ENCODE data around the gene GZF1.

GZF1 gene

DNA sequence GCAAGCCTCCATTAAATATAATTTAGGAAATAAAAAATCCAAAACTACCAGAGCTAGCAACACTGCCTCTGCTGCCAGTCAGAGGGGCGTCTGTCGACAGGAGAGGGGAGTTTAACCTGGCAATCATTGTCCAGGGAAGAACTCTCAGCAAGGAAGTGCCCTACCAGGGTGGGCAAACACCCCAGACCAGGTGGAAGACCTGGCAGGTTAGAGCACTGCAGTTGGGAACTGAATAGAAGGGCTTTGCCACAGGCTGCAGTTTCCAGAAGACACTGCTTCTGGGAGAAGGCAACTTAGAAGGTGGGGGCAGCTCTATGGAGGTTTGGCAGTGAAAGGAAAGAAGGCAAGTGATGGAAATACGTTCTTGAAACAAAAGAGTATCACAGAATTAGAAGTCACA is 47.8 kb downstream of the GZF1 start:
- H3K36me3 ChIP-seq (ENCODE audit: control insufficient read depth, insufficient read depth, low read length): no peaks in the 10 kb centered on the region; the same call in 1 of the 2 replicates
- no peaks in the 10 kb centered on the region for H3K9me3 ChIP-seq (ENCODE audit: control insufficient read depth, insufficient read depth, low read depth, low read length)
- H3K27me3 ChIP-seq (ENCODE audit: control insufficient read depth, insufficient read depth, low read length): no peaks in the 10 kb centered on the region
- no peak overlapping the region for H3K27ac ChIP-seq (ENCODE audit: low read depth, low read length)
- peaks cover 7% of the 10 kb centered on the region for H3K4me1 ChIP-seq (ENCODE audit: control insufficient read depth, insufficient read depth, low read length)
- no peak overlapping the region for H3K4me3 ChIP-seq (ENCODE audit: low read depth, low read length)
- no peak overlapping the region for H3K9ac ChIP-seq (ENCODE audit: low read length)

DNA sequence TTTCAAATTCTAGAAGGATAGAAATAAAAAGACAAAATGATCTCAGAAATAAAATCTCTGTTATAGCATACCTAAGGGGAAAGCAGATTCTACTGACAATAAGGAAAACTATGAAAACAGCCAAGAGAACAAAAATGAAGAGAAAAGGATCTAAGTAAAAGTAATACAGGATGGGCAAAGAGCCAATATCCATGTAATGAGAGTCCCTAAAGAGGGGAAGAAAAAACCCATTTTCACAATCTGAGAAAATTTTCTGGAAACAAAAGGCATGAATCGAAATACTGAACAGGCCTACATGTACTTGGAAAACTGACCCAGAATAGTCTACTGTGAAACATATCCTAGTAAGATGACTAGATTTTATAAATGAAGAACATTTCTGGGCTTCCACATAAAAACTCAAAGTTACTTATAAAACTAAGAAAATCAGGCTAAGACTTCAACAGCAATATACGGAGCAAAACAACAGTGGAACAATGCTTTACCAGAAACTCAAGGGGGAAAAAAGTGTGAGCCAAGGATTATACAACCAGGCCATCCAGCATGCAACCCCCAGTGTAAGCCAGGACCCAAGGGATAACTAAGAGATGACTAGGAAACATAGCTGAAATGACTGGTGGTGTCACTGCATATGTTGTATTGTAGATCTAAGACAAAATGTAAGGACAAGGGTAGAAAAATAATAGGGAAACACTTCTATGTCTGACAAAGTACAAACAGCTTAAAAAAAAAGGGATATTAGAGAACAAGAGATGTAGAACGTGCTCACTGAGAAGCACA is 49.1 kb downstream of the GZF1 start:
- Histone ChIP-seq H3K27ac (ENCODE audit: low read depth, low read length) (0 out of 2 replicates have a peak overlapping the region, but pooled peaks have one; percentile 19), H3K27me3 (ENCODE audit: control insufficient read depth, insufficient read depth, low read length) (no peaks in the 10 kb centered on the region), H3K4me1 (ENCODE audit: control insufficient read depth, insufficient read depth, low read length) (peaks cover 7% of the 10 kb centered on the region), H3K4me3 (ENCODE audit: low read depth, low read length) (no peak overlapping the region), H3K36me3 (ENCODE audit: control insufficient read depth, insufficient read depth, low read length) (no peaks in the 10 kb centered on the region; the same call in 1 of the 2 replicates), H3K9ac (ENCODE audit: low read length) (no peak overlapping the region), H3K9me3 (ENCODE audit: control insufficient read depth, insufficient read depth, low read depth, low read length) (no peaks in the 10 kb centered on the region)

DNA sequence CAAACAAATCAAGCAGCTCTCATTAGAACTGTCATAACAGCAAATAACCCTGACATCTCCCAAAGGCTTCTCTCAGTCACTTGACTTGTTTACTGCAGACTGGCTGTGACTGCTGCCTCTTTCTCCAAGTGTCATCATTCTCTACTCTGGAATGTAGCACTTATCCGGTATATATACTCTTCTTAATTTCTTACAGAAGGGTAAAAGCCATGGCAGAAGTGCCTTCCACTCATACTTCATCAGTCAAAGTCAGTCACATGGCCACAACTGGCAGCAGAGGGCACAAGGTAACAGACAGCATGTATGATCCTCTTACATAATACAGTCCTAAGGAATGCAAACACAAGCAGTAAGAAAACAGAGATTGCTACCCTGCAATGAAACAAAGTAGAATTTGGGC is 50.0 kb downstream of the GZF1 start:
- Histone ChIP-seq H3K27ac (ENCODE audit: low read depth, low read length) (no peak overlapping the region), H3K4me1 (ENCODE audit: control insufficient read depth, insufficient read depth, low read length) (peaks cover 7% of the 10 kb centered on the region), H3K27me3 (ENCODE audit: control insufficient read depth, insufficient read depth, low read length) (no peaks in the 10 kb centered on the region), H3K9me3 (ENCODE audit: control insufficient read depth, insufficient read depth, low read depth, low read length) (no peaks in the 10 kb centered on the region), H3K36me3 (ENCODE audit: control insufficient read depth, insufficient read depth, low read length) (no peaks in the 10 kb centered on the region; the same call in 1 of the 2 replicates), H3K4me3 (ENCODE audit: low read depth, low read length) (no peak overlapping the region), H3K9ac (ENCODE audit: low read length) (no peak overlapping the region)

DNA sequence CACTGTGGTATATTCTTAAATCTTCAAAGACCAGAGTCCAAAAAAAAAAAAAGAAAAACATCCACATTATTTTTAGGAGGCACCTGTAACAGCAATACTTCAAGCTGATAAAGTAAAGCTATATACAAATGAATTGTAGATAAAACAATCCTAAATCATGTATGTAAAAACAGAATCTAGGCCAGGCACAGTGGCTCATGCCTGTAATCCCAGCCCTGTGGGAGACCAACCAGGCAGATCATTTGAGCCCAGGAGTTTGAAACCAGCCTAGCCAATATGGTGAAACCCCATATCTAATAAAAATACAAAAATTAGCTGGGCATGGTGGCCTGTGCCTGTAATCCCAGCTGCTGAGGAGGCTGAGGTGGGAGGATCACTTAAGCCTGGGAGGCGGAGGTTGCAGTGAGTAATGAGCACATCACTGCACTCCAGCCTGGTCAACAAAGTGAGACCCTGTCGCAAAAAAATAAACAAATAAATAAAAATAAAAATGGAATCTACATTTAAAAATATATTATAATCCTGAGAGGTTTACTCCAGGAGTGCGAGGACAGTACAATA is 52.0 kb downstream of the GZF1 start:
- Histone ChIP-seq H3K4me3 (ENCODE audit: low read depth, low read length) (no peak overlapping the region), H3K36me3 (ENCODE audit: control insufficient read depth, insufficient read depth, low read length) (no peaks in the 10 kb centered on the region; the same call in 1 of the 2 replicates)

DNA sequence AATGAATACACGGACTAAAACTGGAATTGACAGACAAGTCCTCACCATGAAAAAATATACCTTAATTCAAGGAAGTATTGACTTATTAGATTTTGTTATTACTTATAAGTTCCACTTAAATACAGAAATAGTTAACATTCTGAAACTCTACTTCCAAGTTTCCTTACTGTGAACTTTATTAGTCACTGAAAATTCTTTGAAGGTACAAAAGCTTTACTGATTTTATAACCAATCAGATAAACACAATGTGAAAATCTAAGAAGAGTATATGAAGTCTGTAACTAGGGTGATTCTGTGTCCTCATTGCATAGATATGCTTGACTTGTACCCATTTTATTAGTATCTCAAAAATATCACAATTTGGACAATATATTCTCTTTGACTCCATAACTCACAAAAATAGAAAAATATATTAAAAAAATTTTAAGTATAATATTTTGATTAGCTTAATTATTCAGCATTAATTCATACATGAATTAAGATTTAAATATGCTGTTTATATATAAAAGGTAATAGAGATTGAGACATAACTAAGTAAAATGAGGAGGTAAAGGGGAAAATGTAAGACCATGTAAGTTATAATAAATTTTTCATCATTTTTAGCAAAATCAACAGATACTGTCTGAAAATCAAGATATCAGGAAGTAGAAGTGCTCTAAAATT is 52.7 kb downstream of the GZF1 start:
- Histone ChIP-seq H3K27me3 (ENCODE audit: control insufficient read depth, insufficient read depth, low read length) (no peaks in the 10 kb centered on the region), H3K4me3 (ENCODE audit: low read depth, low read length) (no peak overlapping the region)

More for the DNA sequence above, 52.0 kb downstream of the GZF1 start:
- Histone ChIP-seq H3K27ac (ENCODE audit: low read depth, low read length) (no peak overlapping the region), H3K4me1 (ENCODE audit: control insufficient read depth, insufficient read depth, low read length) (peaks cover 10% of the 10 kb centered on the region), H3K9me3 (ENCODE audit: control insufficient read depth, insufficient read depth, low read depth, low read length) (no peaks in the 10 kb centered on the region), H3K27me3 (ENCODE audit: control insufficient read depth, insufficient read depth, low read length) (no peaks in the 10 kb centered on the region), H3K9ac (ENCODE audit: low read length) (no peak overlapping the region)

GRCh38 chr20:23415555-23415954 is 53.6 kb downstream of the GZF1 start:
- no peaks in the 10 kb centered on the region for H3K9me3 ChIP-seq (ENCODE audit: control insufficient read depth, insufficient read depth, low read depth, low read length)
- H3K27ac ChIP-seq (ENCODE audit: low read depth, low read length): no peak overlapping the region
- H3K36me3 ChIP-seq (ENCODE audit: control insufficient read depth, insufficient read depth, low read length): no peaks in the 10 kb centered on the region; the same call in 1 of the 2 replicates
- no peak overlapping the region for H3K9ac ChIP-seq (ENCODE audit: low read length)
- peaks cover 9% of the 10 kb centered on the region for H3K4me1 ChIP-seq (ENCODE audit: control insufficient read depth, insufficient read depth, low read length)
- H3K27me3 ChIP-seq (ENCODE audit: control insufficient read depth, insufficient read depth, low read length): no peaks in the 10 kb centered on the region
- no peak overlapping the region for H3K4me3 ChIP-seq (ENCODE audit: low read depth, low read length)

More for the DNA sequence above, 52.7 kb downstream of the GZF1 start:
- Histone ChIP-seq H3K27ac (ENCODE audit: low read depth, low read length) (no peak overlapping the region), H3K4me1 (ENCODE audit: control insufficient read depth, insufficient read depth, low read length) (peaks cover 12% of the 10 kb centered on the region), H3K36me3 (ENCODE audit: control insufficient read depth, insufficient read depth, low read length) (no peaks in the 10 kb centered on the region; the same call in 1 of the 2 replicates), H3K9me3 (ENCODE audit: control insufficient read depth, insufficient read depth, low read depth, low read length) (no peaks in the 10 kb centered on the region), H3K9ac (ENCODE audit: low read length) (no peak overlapping the region)

DNA sequence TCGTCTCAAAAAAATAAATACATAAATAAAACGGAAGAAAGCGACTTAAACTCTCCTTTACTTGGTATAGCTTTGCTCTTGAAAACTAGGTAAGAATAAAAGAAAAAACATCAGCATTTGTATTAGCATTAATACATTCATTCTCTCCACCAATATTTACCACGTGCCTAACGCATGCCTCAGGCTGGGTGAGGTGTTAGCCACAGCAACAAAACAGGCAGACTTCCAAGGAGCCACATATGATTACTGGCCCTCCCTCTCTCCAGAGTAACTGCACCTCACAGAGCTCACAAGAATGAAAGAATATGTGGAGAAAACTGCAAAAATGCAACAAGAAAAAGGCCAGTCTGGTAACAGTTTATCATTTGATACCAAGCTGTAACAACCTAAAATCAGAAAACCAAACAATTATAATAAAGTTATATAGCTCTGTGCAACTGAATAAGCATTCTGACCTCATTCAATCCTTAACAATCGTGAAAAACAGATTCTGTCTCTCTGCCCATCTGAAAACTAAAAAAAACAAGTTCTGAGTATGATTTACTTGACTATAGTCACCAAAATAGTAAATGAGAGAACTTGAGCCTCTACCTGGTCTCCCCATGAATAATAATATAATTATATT is 54.1 kb downstream of the GZF1 start:
- Histone ChIP-seq H3K27ac (ENCODE audit: low read depth, low read length) (no peak overlapping the region), H3K36me3 (ENCODE audit: control insufficient read depth, insufficient read depth, low read length) (no peaks in the 10 kb centered on the region; the same call in 1 of the 2 replicates)

DNA sequence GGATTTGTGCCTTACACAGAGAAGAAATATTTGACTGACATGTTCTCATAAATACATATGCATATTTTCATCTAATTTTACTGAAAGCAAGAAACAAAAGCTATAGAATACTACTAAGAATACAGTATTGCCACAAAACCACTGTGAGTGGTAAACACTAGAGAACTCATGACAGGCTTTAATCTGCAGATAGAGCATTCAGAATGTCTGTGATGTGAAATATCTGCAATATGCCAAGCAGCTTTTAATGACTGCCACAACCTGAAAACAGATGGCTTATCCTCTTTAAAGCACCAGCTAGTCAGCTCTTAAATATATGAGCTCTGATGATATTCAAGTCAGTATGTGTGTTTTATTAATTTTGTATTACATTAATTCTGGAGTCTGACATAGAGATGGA is 55.9 kb downstream of the GZF1 start:
- Histone ChIP-seq H3K27ac (ENCODE audit: low read depth, low read length) (no peak overlapping the region), H3K27me3 (ENCODE audit: control insufficient read depth, insufficient read depth, low read length) (no peaks in the 10 kb centered on the region), H3K4me3 (ENCODE audit: low read depth, low read length) (no peak overlapping the region), H3K36me3 (ENCODE audit: control insufficient read depth, insufficient read depth, low read length) (no peaks in the 10 kb centered on the region), H3K9me3 (ENCODE audit: control insufficient read depth, insufficient read depth, low read depth, low read length) (no peaks in the 10 kb centered on the region), H3K9ac (ENCODE audit: low read length) (no peak overlapping the region), H3K4me1 (ENCODE audit: control insufficient read depth, insufficient read depth, low read length) (peaks cover 15% of the 10 kb centered on the region)

More for the DNA sequence above, 54.1 kb downstream of the GZF1 start:
- H3K27me3 ChIP-seq (ENCODE audit: control insufficient read depth, insufficient read depth, low read length): no peaks in the 10 kb centered on the region
- no peaks in the 10 kb centered on the region for H3K9me3 ChIP-seq (ENCODE audit: control insufficient read depth, insufficient read depth, low read depth, low read length)
- H3K9ac ChIP-seq (ENCODE audit: low read length): no peak overlapping the region
- peaks cover 9% of the 10 kb centered on the region for H3K4me1 ChIP-seq (ENCODE audit: control insufficient read depth, insufficient read depth, low read length)
- H3K4me3 ChIP-seq (ENCODE audit: low read depth, low read length): no peak overlapping the region

- Histone ChIP-seq H3K27ac (ENCODE audit: low read depth, low read length) (no peak overlapping the region; the same call in 1 of the 2 replicates), H3K9me3 (ENCODE audit: control insufficient read depth, insufficient read depth, low read depth, low read length) (no peaks in the 10 kb centered on the region), H3K27me3 (ENCODE audit: control insufficient read depth, insufficient read depth, low read length) (no peaks in the 10 kb centered on the region), H3K36me3 (ENCODE audit: control insufficient read depth, insufficient read depth, low read length) (no peaks in the 10 kb centered on the region), H3K9ac (ENCODE audit: low read length) (peak overlapping the region; percentile 86), H3K4me3 (ENCODE audit: low read depth, low read length) (peak overlapping the region; percentile 97), H3K4me1 (ENCODE audit: control insufficient read depth, insufficient read depth, low read length) (peaks cover 15% of the 10 kb centered on the region)
Observed at GRCh38 chr20:23419657-23419994, 57.6 kb downstream of the GZF1 start.

GRCh38 chr20:23419995-23420901 is 58.3 kb downstream of the GZF1 start:
- peak overlapping the region; percentile 97 for H3K4me3 ChIP-seq (ENCODE audit: low read depth, low read length)
- H3K36me3 ChIP-seq (ENCODE audit: control insufficient read depth, insufficient read depth, low read length): no peaks in the 10 kb centered on the region
- H3K9ac ChIP-seq (ENCODE audit: low read length): peak overlapping the region; percentile 86
- peaks cover 15% of the 10 kb centered on the region for H3K4me1 ChIP-seq (ENCODE audit: control insufficient read depth, insufficient read depth, low read length)
- no peaks in the 10 kb centered on the region for H3K27me3 ChIP-seq (ENCODE audit: control insufficient read depth, insufficient read depth, low read length)
- peak overlapping the region; percentile 81; the same call in 1 of the 2 replicates for H3K27ac ChIP-seq (ENCODE audit: low read depth, low read length)
- peaks cover 6% of the 10 kb centered on the region; the same call in 1 of the 2 replicates for H3K9me3 ChIP-seq (ENCODE audit: control insufficient read depth, insufficient read depth, low read depth, low read length)
